HG03469 (cell line): Measurements from ENCODE around the gene SURF4.
A peak's percentile ranks its signal among the peaks of the same experiment; 100 is the strongest.

ENCODE experiments used
- ATAC-seq: cut with Tn5 transposase; IDR thresholded peaks from one replicate; pipeline ENCODE4 v1.9.1; 2021; ENCODE audit warnings: mild to moderate bottlenecking, moderate library complexity, moderate number of reproducible peaks; ENCODE audit not compliant: unreplicated experiment

Gene SURF4

GRCh38 chr9:133353548-133353947, 22.3 kb downstream of the SURF4 start:
- ATAC-seq: no peak

GRCh38 chr9:133352635-133353340, 23.1 kb downstream of the SURF4 start:
- ATAC-seq: no peak

GRCh38 chr9:133351908-133352634, 23.8 kb downstream of the SURF4 start:
- no peak for ATAC-seq

- ATAC-seq: no peak
Measured at GRCh38 chr9:133351526-133351907, 24.3 kb downstream of the SURF4 start.

GRCh38 chr9:133349965-133350616, 25.8 kb downstream of the SURF4 start:
- no peak for ATAC-seq

GRCh38 chr9:133348718-133349573, 26.9 kb downstream of the SURF4 start:
- ATAC-seq: no peak

GRCh38 chr9:133347985-133348717, 27.7 kb downstream of the SURF4 start, which contains the start of the genes MED22 and RPL7A:
Gene MED22, minus strand, starts transcription at chr9:133348131. Its CDS starts 1,469 bp downstream, at chr9:133346662.
Gene RPL7A, plus strand, starts transcription at chr9:133348218. Its CDS starts 26 bp downstream, at chr9:133348244.
- ATAC-seq: peak; percentile 53

GRCh38 chr9:133347515-133347984, 28.3 kb downstream of the SURF4 start:
- peak; percentile 21 for ATAC-seq

- no peak for ATAC-seq
Measured at GRCh38 chr9:133346021-133346785, 29.7 kb downstream of the SURF4 start.

- no peak for ATAC-seq
Measured at GRCh38 chr9:133345596-133345995, 30.3 kb downstream of the SURF4 start.

- ATAC-seq: no peak
Measured at GRCh38 chr9:133344979-133345378, 30.9 kb downstream of the SURF4 start.

- ATAC-seq: no peak
Measured at GRCh38 chr9:133344071-133344470, 31.8 kb downstream of the SURF4 start.

GRCh38 chr9:133342570-133342969, 33.3 kb downstream of the SURF4 start:
- no peak for ATAC-seq

- no peak for ATAC-seq
Measured at GRCh38 chr9:133342069-133342406, 33.8 kb downstream of the SURF4 start.

GRCh38 chr9:133341369-133342068, 34.3 kb downstream of the SURF4 start:
- ATAC-seq: no peak

GRCh38 chr9:133340916-133341315, 34.9 kb downstream of the SURF4 start:
- no peak for ATAC-seq

- no peak for ATAC-seq
Measured at GRCh38 chr9:133340256-133340655, 35.6 kb downstream of the SURF4 start.

- ATAC-seq: no peak
Measured at GRCh38 chr9:133339641-133340040, 36.2 kb downstream of the SURF4 start.
